ENCODE data around the gene EPHB1. TPM values are rescaled to one million over a fixed set of nuclear protein-coding genes. Genes with fewer than 3 reads are reported as not detected.

Gene EPHB1
- total and polyA plus RNA-seq, 2 of the 13 experiments (the other 11 are each of a cell fraction or from before 2014, with no cell fraction given): 0.07 to 0.21 TPM

DNA sequence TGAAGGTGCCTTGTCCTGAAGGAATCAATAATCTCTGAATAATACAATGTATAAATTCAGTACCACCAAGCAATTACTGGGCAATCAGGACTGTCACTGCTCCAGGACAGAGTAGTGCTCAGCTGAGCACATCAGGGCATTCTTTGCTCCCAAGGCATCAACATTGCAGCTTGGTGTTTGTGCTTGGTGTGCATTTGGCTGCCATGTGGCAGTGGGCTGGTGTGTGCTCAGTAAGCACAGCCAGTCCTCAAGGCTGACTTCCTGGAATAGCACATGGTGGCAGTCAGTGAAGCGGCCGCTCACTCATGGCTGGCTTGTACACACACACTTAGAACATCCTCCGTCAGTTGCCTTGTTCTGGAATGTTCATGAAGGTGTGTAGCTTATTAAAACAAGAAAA is 217.0 kb downstream of the EPHB1 start:
- no peak overlapping the region for H3K9ac ChIP-seq (ENCODE audit: insufficient read depth, low read depth, low read length)
- no peaks in the 10 kb centered on the region for H3K79me2 ChIP-seq (ENCODE audit: insufficient read depth, low read length)
- intact Hi-C loops (cut with micrococcal nuclease; ENCODE audit: unreplicated experiment): no loop called here
- no peaks in the 10 kb centered on the region for H3K9me3 ChIP-seq (ENCODE audit: low read length)
- ATAC-seq: no peak
- 41% methylated on average over 3 of the region's 3 CpGs for WGBS (ENCODE audit: low lambda C conversion rate)
- no peaks in the 10 kb centered on the region for H3K36me3 ChIP-seq (replicated peaks in 1 of 2; ENCODE audit: control insufficient read depth in 1 of 2, insufficient read depth in 2 of 2, low read length in 2 of 2)
- FAIRE-seq: no peak
- H3K4me3 ChIP-seq (replicated peaks in 1 of 3; ENCODE audit: insufficient read depth in 1 of 3, low read depth in 2 of 3, low read length in 3 of 3): no peak overlapping the region
- no peak overlapping the region for H2AFZ ChIP-seq (ENCODE audit: low read length)
- no peak overlapping the region for H3K4me2 ChIP-seq (ENCODE audit: low read depth, low read length)
- TF ChIP-seq, protein P1, sequence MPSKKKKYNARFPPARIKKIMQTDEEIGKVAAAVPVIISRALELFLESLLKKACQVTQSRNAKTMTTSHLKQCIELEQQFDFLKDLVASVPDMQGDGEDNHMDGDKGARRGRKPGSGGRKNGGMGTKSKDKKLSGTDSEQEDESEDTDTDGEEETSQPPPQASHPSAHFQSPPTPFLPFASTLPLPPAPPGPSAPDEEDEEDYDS (CRISPR knock-in tag; IDR thresholded peaks at IDR 0.05): no peak
- TF ChIP-seq MYC (CRISPR knock-in tag; IDR thresholded peaks at IDR 0.05; ENCODE audit: borderline replicate concordance): no peak
- TF ChIP-seq SETDB1 (CRISPR knock-in tag; IDR thresholded peaks at IDR 0.05; ENCODE audit: borderline replicate concordance): no peak
- no peak overlapping the region for H3K27ac ChIP-seq (ENCODE audit: extremely low read length, insufficient read depth, low read length)
- H4K20me1 ChIP-seq (ENCODE audit: insufficient read depth, low read length): no peaks in the 10 kb centered on the region
- in situ Hi-C loops (cut with HindIII; ENCODE audit: extremely low pct_ligation_motif_present, low pct_unique_long_range_greater_than_20kb): no loop called here
- BruUV-seq (replicated peaks): no TSS peak
- ChIA-PET CTCF (ENCODE audit: low intra/inter-chr PET ratio, low total read pairs) (no interaction called here), POLR2A (no interaction called here)
- H3K27me3 ChIP-seq (ENCODE audit: control insufficient read depth in 1 of 2, insufficient read depth in 2 of 2, low read length in 2 of 2): no peaks in the 10 kb centered on the region; a peak in 1 of 5 replicates
- H3K4me1 ChIP-seq (ENCODE audit: insufficient read depth, low read length): no peaks in the 10 kb centered on the region
- DNase-seq (ENCODE audit: low spot score): no peak

DNA sequence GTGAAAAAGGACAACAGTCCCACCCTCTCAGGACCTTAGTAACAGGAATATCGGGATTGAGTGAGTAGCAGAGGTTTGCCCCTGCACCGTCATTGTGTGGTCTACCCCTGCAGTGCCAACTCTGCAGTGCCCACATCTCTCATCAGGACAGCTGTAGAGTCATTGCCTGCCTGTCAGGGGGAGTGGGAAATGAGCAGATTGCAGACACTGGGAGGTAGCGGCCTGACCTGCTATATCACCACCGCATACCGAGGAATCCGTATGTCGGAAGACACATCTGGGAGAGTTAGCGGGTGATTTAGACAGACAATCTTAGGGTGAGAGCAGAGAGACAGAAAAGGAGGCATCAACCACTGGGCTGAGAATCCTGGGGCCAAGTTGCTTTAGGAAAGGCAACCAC is 218.1 kb downstream of the EPHB1 start:
- BruUV-seq (replicated peaks): no TSS peak
- H3K9ac ChIP-seq (ENCODE audit: insufficient read depth, low read depth, low read length): no peak overlapping the region
- in situ Hi-C loops (cut with HindIII; ENCODE audit: extremely low pct_ligation_motif_present, low pct_unique_long_range_greater_than_20kb) (no loop called here), intact Hi-C loops (cut with micrococcal nuclease; ENCODE audit: unreplicated experiment) (no loop called here)
- no peak overlapping the region for H3K27ac ChIP-seq (ENCODE audit: extremely low read length, insufficient read depth, low read length)
- no peak overlapping the region for H3K4me3 ChIP-seq (replicated peaks in 1 of 3; ENCODE audit: insufficient read depth in 1 of 3, low read depth in 2 of 3, low read length in 3 of 3)
- no peaks in the 10 kb centered on the region for H4K20me1 ChIP-seq (ENCODE audit: insufficient read depth, low read length)
- no peak for ATAC-seq
- H3K27me3 ChIP-seq (ENCODE audit: control insufficient read depth in 1 of 2, insufficient read depth in 2 of 2, low read length in 2 of 2): no peaks in the 10 kb centered on the region; a peak in 1 of 5 replicates
- H3K36me3 ChIP-seq (replicated peaks in 1 of 2; ENCODE audit: control insufficient read depth in 1 of 2, insufficient read depth in 2 of 2, low read length in 2 of 2): no peaks in the 10 kb centered on the region
- H3K4me2 ChIP-seq (ENCODE audit: low read depth, low read length): no peak overlapping the region
- H2AFZ ChIP-seq (ENCODE audit: low read length): no peak overlapping the region
- no peaks in the 10 kb centered on the region for H3K9me3 ChIP-seq (ENCODE audit: low read length)
- ChIA-PET POLR2A (no interaction called here), CTCF (ENCODE audit: low intra/inter-chr PET ratio, low total read pairs) (no interaction called here)
- no peak for FAIRE-seq
- H3K79me2 ChIP-seq (ENCODE audit: insufficient read depth, low read length): no peaks in the 10 kb centered on the region
- H3K4me1 ChIP-seq (ENCODE audit: insufficient read depth, low read length): no peaks in the 10 kb centered on the region
- 57% methylated on average over 8 of the region's 8 CpGs for WGBS (ENCODE audit: low lambda C conversion rate)
- no peak for DNase-seq (ENCODE audit: low spot score)
- TF ChIP-seq, protein P2, sequence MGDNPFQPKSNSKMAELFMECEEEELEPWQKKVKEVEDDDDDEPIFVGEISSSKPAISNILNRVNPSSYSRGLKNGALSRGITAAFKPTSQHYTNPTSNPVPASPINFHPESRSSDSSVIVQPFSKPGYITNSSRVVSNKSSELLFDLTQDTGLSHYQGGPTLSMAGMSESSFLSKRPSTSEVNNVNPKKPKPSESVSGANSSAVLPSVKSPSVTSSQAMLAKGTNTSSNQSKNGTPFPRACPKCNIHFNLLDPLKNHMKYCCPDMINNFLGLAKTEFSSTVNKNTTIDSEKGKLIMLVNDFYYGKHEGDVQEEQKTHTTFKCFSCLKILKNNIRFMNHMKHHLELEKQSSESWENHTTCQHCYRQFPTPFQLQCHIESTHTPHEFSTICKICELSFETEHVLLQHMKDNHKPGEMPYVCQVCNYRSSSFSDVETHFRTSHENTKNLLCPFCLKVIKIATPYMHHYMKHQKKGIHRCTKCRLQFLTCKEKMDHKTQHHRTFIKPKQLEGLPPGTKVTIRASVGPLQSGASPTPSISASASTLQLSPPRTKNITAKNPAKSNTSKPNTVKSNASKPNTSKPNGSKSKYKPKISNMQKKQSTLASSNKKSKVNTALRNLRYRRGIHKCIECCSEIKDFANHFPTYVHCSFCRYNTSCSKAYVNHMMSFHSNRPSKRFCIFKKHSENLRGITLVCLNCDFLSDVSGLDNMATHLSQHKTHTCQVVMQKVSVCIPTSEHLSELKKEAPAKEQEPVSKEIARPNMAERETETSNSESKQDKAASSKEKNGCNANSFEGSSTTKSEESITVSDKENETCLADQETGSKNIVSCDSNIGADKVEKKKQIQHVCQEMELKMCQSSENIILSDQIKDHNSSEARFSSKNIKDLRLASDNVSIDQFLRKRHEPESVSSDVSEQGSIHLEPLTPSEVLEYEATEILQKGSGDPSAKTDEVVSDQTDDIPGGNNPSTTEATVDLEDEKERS (CRISPR knock-in tag; IDR thresholded peaks at IDR 0.05): no peak
- no peak for TF ChIP-seq RCOR2 (CRISPR knock-in tag; IDR thresholded peaks at IDR 0.05)
- TF ChIP-seq, protein P3, sequence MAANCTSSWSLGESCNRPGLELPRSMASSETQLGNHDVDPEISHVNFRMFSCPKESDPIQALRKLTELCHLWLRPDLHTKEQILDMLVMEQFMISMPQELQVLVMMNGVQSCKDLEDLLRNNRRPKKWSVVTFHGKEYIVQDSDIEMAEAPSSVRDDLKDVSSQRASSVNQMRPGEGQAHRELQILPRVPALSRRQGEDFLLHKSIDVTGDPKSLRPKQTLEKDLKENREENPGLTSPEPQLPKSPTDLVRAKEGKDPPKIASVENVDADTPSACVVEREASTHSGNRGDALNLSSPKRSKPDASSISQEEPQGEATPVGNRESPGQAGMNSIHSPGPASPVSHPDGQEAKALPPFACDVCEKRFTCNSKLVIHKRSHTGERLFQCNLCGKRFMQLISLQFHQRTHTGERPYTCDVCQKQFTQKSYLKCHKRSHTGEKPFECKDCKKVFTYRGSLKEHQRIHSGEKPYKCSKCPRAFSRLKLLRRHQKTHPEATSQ (CRISPR knock-in tag; IDR thresholded peaks at IDR 0.05; ENCODE audit: borderline replicate concordance): no peak
- TF ChIP-seq, protein P4, sequence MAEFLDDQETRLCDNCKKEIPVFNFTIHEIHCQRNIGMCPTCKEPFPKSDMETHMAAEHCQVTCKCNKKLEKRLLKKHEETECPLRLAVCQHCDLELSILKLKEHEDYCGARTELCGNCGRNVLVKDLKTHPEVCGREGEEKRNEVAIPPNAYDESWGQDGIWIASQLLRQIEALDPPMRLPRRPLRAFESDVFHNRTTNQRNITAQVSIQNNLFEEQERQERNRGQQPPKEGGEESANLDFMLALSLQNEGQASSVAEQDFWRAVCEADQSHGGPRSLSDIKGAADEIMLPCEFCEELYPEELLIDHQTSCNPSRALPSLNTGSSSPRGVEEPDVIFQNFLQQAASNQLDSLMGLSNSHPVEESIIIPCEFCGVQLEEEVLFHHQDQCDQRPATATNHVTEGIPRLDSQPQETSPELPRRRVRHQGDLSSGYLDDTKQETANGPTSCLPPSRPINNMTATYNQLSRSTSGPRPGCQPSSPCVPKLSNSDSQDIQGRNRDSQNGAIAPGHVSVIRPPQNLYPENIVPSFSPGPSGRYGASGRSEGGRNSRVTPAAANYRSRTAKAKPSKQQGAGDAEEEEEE (CRISPR knock-in tag; IDR thresholded peaks at IDR 0.05; ENCODE audit: borderline replicate concordance): no peak
- TF ChIP-seq POGZ (CRISPR knock-in tag; IDR thresholded peaks at IDR 0.05): no peak
- no peak for TF ChIP-seq RNF2 (conservative IDR thresholded peaks at IDR 0.05; ENCODE audit: low read depth)
- no peak for TF ChIP-seq ZSCAN21 (CRISPR knock-in tag; IDR thresholded peaks at IDR 0.05; ENCODE audit: borderline replicate concordance)
- no peak for TF ChIP-seq IRX3 (CRISPR knock-in tag; IDR thresholded peaks at IDR 0.05; ENCODE audit: borderline replicate concordance, low read depth)
- TF ChIP-seq ZNF382 (CRISPR knock-in tag; IDR thresholded peaks at IDR 0.05; ENCODE audit: borderline replicate concordance): no peak
- TF ChIP-seq NFRKB (IDR thresholded peaks at IDR 0.05): no peak
